Right ventricle myocardium superior (tissue), 1 donor: ENCODE measurements around the gene ANKRD23. TPM values are rescaled to one million over a fixed set of nuclear protein-coding genes. Genes with fewer than 3 reads are reported as not detected.

Experiments
- ATAC-seq: fragments of 200-7000 bp; cut with Tn5 transposase; one replicate; pipeline ENCODE4 v1.9.1; 2020; ENCODE audit warnings: mild to moderate bottlenecking; ENCODE audit not compliant: poor library complexity
- DNase-seq: peaks from one replicate; pipeline ENCODE4 v3.0.0-alpha.2; 2020
- intact Hi-C: fragments of 100-400 bp; cut with DNase I; formaldehyde crosslinking; loops from one replicate; pipeline ENCODE4 v1.11.2; 2022
- total RNA-seq: library from RNA; stranded (reverse); fragmentation: NEBNext Ultra II Directional; extraction: Animal tissue kit (Norgen Biotek cat#: 25700); gene quantifications from one replicate; pipeline ENCODE4 v1.2.1, GENCODE V29; 2021
- donor health status: DM: no; HTN: yes; CAD: no; lungs with severe emphysema.

The ANKRD23 gene
- total RNA-seq, 1 donor from 2014 or later, result 10.6 TPM

DNA sequence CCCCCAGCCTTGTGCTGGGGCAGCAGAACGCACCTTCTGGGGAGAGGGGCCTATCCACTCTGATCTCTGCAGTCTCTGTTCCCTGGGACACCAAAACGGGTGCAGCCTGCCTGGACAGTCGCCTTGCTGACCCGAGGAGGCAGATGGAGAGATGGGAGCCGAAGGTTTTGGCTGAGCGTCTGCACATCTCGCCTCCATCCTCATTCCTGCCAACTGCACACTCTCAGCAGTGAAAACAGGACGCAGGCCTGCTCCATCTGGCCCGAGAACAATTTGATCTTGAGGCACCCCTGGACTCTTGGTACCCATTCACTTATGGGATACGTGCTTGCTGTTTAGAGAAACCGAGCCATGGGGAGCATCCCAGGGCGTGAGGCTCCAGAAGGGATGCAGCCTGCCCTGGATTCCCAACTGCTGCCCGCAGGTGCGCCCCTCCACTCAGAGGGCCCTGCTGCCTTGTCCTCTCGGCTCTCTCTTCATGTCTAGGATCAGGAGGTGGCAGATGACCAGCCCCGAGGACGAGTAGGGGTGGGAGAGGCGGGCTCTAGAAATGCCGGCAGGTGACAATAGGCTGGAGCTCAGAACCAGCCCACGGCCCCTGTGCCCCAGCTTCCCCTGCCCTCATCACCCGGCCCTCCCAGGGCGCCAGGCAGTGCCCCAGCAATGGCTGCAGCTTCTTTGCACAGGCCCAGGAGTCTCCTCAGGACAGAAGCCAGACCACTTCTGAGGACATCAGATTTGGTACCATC, 35.1 kb upstream of the ANKRD23 start:
- DNase-seq, result no peak
- intact Hi-C loops, result no loop called here
- ATAC-seq, result no peak

DNA sequence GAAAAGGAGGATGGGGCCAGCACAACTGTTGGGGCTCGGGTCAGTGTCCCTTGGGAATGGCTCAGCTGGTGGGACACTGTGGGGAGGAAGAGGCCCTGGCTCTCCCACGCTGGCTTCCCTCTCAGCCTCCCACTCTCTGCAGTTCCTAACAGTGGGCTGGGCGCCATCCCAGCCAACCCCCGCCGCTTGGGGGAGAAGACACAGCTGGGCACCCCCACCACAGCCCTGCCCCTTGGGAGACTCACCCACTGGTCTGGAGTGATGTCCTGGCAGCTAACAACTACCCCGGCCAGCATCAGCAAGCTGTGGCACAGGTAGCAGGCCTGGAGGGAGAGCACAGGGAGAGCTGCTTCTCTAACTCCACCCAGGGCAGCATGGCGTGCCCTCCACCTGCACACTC, 34.4 kb upstream of the ANKRD23 start:
- ATAC-seq (no peak), DNase-seq (no peak)
- intact Hi-C loops, result no loop called here

DNA sequence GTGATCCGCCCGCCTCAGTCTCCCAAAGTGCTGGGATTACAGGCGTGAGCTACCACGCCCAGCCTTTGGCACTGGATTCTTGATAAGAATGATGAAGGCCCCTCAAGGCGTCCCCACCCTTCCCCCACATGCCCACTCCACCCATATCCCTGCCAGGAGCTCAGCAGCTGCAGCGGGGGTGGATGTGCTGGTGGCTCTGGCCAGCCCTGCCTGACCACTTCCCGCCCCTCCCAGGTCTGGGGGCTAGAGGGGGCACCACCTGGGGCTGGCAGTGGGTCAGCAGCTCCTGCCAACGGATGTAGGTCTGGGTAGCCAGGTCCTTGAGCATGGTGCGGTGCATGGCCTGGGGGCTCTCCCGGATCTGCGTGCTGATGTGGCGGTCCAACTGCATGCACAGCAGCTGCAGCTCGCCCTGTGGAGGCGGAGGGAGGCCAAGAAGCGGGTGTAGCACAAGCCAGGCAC, 33.8 kb upstream of the ANKRD23 start:
- intact Hi-C loops, result no loop called here
- ATAC-seq, result no peak
- DNase-seq, result no peak

DNA sequence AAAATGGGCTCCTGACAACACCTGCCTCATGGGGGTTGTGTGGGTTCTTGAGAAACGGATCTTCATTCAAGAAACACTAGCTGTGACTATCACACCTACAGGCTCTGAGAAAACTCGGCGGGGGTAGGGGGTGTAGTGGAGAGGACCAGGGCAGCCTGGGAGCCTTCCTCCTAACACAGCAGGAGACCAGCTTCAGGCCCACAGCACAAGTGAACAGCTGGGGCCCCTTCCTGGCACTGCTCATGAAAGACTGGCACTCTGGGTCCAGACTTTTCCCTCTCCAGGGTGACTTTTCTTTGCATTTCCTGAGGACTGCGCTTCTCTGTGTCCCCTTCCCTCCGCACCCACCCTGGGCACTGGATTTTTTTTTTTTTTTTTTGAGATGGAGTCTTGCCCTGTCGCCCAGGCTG, 33.2 kb upstream of the ANKRD23 start:
- no peak for DNase-seq
- intact Hi-C loops, result no loop called here
- no peak for ATAC-seq

DNA sequence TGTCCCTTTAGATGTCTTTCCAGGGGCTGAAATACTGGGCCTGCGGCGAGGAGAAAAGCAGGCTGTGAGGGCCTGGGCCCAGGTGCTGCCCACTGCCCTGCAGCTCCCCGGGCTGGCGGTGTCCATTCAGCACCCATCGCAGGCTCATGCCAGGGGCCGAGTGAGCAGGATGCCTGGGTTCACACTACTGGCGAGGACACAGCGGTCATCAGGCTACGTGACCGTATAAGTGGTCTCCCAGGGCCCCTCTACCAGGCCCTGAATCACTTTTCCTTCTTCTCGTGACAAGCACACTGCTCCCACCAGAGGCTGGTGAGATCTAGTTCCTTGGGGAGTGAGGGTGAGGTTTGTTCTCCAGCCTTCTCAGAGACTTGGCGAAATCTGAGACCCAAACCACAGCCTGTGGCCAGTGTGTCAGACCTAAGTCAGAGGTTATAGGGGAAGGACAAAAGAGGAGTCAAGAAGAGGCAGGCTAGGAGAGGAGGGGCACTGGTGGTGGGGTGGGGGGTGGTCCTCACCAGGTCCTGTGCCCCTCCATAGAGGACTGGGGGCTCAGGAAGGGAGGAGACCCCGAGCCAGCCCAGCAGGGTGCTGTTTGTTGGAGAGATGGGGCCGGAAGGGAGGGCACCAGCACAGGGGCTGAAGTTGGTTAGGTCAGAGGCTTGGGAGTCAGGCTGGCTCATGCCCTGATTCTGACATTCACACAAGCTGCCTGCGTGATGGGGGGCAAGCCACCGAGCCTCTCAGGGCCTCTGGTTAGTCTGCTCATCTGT, 32.6 kb upstream of the ANKRD23 start:
- ATAC-seq, result no peak
- DNase-seq, result no peak
- intact Hi-C loops, result no loop called here

DNA sequence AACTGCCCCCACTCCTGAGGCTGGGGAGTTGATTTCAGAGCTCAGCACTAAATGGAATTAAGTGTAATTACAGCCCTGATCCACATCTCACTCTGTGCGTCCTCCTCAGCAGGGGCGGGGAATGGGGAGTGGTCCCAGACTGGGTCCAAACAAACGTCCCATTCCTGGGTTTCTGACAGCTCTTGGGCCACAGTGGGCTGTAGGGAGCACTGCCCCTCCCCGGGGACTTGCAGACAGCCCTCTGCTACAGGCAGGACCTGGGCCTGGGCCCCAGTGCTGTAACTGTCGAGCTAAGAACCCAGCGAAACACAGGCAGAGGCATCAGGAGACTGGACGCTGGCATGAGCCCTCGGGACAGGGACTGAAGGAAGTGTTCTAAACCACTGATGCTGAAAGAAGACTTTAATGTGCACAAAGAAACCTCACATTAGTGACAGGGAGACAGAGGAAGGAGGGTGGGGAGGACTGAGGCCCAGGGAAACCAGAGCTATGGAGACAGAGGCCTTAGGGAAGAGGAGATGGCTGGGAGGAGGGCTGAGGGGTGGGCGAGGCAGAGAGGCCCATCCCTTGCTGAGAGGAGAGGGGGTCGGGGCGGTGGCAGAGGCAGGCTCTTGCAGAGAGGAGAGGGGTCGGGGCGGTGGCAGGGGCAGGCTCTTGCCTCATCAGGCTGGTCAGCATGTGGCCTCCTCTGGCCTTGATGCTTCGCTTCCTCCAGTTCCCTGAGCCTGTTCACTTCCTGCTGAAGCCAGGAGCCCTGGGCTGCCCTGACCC, 31.9 kb upstream of the ANKRD23 start:
- intact Hi-C loops, result no loop called here
- no peak for ATAC-seq
- no peak for DNase-seq

DNA sequence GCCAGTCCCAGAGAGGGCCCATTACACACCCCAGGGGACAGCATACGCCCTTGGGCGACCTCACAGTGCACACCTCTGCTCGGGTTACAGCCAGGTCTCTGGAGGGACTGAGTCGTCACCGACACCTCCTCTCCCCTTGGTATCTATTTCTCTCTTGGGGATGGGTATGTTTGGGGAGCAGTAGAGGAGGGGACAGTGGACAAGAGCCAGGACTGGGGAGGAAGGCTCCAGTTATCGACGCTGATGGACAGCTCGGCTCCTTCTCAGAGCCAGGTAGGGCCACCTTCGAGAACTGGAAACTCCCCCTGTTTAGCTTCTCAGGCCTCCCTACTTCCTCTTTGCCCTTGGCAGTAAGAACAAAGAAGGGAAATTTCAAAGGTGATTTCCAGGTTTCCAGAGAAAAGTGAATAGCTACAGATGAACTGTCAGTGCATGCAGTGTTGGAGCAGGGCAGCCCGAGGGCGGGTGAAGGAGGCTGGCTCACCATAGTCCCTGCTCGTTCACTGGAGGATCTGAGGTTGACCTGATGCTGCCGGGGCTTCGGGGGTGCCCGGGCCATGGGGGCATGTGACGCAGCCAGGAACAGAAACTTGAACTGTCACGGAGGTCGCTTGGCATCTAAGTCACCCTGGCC, 30.5 kb upstream of the ANKRD23 start:
- DNase-seq (no peak), ATAC-seq (no peak)
- intact Hi-C loops, result no loop called here

DNA sequence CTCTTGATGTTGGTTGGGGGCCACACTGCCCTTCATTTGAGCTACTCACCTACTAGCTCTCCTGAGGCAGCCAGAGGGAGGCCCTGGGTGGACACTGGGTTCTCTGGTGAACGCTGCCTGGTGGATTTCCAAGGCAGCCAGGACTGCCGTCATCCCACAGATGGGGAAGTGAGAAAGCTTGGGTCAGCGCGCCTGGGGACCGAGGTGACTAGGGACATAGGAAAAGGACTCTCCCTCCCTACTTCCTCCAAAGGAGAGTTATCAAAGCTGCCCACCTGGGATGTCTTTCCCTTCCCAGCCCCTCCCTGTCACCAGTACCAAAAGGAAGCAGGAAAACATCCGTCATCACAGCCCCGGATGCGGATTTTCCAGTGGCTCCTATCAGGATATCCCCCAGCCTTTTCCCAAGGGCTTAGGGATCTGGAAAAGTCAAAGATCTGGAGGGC, 29.9 kb upstream of the ANKRD23 start:
- peak; percentile 83 for DNase-seq
- intact Hi-C loops, result no loop called here
- ATAC-seq, result no peak

DNA sequence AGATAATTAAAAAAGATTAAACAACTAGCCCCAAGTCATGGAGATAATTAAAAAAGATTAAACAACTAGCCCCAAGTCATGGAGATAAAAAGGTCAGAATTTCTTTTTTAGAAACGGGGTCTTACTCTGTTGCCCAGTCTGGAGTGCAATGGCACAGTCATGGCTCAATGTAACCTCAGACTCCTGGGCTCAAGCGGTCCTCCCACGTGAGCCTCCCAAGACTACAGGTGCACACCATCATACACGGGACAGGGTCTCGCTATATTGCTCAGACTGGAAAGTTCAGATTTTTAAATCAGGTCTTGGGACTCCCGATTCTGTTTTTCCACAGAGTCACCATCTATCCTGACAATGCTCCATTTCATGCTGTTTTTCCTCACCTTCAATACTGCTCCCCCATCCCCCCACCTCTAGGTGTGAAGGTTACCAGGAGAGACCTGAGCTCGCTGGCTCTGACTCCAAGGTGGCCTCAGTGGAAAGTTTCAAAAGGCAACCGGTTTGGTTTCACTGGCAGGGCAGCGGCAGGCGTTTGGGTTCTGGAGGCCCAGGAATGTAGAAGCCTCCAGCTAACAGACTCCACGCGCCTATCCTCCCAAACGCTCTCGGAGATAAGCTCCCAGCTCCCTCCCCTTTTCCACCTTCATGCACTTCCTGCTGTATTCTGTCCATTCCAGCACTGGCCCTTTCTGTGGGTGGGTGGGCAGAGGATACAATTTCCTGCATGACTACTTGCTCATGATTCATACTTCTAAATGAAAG, 28.9 kb upstream of the ANKRD23 start:
- ATAC-seq (no peak), DNase-seq (no peak)
- intact Hi-C loops, result no loop called here

DNA sequence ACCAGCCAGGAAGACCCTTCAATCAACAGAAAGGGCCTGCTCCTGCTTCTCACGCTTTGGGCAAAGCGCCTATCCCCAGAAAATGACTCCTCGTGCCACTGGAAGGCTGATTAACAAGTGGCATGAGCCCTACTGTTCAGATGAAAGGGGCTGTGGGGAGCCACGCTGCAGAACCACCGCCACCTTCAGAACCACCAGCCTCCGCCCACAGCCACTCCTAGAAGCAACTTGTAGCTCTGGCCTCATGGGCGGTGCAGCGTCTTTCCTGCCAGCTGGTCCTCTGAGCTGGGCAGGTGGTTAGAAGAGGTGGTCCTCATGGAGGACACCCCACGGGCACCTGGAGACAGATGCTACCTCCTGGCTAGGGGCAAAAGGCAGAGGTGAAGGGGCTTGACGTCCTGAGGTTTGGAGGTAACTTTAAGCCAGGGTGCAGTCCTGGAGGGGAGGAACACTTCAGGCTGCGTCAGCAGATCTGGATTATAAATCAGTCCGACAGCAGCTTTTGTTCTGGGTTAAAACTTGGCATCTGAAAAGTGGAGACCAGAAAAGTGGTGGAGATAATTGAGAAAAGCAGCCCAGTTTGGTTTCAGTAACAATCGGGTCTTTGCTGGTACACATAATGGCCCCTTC, 26.9 kb upstream of the ANKRD23 start:
- peak; percentile 74 for DNase-seq
- intact Hi-C loops, result no loop called here
- no peak for ATAC-seq

DNA sequence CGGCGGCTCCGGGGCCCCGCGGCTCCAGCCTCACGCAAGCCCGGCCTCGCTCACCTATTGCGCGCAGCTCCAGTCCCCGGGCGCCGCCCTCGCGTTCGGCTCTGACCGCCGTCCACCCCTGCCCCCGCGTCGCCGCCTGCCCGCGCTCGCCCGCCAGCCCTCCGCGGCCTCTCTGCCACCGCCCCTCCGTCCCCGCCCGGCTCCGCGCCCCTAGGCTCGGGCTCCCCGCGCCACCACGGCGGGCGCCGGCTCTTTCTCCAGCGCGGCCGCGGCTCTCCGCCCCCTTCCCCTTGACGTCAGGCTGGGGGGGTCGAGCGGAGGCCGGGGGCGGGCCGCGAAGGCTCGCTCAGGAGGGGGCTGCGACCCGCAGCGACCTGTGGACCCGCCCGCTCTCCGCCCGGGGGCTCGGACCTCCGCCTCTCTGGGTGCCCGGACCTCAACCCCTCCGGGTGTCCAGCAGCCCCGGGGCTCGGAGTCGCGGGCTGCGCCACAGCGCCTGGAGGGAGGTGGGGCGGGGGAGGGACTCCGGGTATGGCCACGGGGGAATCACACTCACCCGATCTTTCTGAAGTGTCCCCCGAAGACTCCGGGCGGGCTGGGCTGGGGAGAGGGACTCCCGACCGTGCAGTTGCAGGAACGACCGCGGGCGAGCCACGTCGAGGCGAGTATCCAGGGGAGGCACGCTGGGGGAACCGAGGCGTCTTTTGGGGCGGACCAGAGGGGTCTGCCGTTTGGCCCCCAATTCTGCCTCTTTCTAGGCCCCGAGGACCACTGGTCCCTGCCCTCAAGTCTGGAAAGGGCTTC, 26.2 kb upstream of the ANKRD23 start, which contains the start of gene SEMA4C:
TSS of gene SEMA4C (minus strand) at position 259 of the 804 bp plus-strand sequence. CDS start 2,194 bp downstream, outside the sequence.
- intact Hi-C loops, result loop anchor here (2.0 kb wide), 1 partner anchor 39 kb away; no protein-coding TSS in a partner anchor

DNA sequence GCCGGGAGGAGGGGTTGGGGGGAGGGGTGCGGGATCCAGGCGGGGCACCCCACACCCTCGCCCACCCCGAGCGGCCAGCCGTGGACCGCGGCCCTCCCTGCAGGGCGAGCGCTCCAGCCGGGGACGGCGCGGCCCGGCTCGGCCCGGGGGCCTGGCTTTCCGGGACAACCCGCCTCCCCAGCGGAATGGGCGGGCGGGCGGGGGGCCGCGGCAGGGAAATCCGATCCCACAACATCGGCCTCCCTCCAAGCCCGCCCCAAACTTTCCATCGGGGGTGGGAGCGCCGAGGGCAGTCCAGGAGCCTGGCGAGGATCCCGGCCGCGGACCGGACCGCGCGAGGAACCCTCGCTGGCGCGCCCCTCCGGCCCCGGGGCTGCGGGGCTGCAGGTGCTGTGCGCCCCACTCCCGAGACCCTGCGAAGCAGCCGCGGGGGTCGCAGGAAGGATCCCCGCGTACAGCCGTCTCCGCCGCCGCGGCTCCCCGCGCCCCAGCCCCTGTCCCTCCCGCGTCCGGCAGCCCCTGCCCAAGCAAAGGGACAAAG, 25.5 kb upstream of the ANKRD23 start:
- DNase-seq (peak; percentile 87), ATAC-seq (peak; percentile 59)
- intact Hi-C loops, result loop anchor here (2.0 kb wide), 1 partner anchor 39 kb away; no protein-coding TSS in a partner anchor

More for the DNA sequence above, 26.2 kb upstream of the ANKRD23 start, which contains the start of gene SEMA4C:
- ATAC-seq, result peak; percentile 56
- peak; percentile 81 for DNase-seq

DNA sequence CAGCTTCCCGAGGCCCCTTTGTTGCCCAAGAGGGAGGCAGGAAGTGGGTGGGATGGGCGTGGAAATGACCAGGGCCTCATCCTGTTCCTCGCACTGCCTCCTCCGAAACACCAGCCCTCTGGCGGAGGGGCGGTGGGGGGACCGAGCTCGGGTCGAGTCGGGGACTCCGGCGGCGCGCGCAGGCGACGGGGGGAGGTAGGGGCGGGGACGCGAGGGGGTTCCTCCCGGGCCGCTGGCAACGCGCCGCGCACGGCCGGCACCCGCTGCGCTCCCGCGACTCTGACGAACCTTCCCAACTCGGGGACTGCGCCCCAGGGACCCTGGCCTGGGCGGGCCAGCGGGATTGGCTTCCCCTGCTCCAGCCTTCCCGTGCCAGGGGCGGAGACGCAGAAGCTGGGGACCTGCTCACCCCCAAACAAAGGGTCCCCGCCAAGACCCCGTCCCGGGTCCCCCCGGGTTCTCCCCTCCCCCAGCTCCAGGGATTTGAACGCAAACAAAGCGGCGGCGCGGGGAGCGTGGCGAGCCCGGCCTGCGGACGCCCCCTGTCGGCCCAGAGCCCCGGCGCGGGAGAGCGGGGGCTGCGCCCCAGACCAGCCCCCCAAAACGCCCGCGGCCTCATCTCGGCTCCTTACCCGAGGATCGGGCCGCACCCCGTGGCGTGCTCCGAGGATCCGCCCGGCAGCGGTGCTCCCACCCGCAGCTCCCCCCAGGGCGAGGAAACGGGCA, 24.9 kb upstream of the ANKRD23 start:
- DNase-seq, result peak; percentile 93
- ATAC-seq, result peak; percentile 68
- intact Hi-C loops, result loop anchor here (2.0 kb wide), 1 partner anchor 40 kb away; no protein-coding TSS in a partner anchor

DNA sequence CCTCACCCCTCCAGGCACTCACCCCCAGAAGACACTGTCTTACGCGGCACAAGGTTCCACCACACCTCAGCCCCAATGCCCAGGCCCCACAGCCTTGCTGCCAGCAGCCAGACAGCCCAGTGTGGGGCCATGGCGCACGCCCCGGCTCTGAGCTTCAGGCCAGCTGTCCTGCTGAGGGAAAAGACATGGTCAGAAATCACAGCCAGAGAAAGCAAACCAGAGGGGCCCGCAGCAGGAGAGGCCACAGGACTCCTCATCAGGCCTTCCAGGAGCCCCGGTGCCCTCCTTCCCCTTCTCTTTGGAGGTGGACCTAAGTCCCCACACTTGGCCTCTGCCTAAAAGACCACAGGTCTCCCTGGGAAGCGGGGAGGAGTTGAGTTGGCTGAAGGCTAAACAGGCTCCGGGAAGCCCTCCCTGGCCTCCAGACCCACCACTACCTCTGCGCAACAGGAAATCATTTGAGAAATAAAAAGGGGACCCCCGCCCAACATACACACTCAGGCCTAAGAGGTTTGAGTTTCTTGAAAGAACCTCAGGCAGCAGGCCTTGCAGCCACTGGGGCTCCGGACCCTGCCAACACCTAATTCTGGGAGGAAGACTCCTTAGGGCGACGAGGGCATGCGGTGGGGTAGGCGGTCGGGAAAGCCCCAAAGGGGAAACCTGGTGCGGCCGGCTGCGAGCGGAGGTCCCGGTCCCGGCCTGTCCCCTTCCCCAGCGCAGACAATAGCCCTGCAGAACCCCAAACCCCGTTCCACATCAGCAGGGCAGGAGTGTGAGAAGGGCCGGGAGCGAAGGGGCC, 24.1 kb upstream of the ANKRD23 start:
- no peak for ATAC-seq
- intact Hi-C loops, result loop anchor here (2.0 kb wide), 1 partner anchor 41 kb away; no protein-coding TSS in a partner anchor
- no peak for DNase-seq
